GM23248 (cell line): ENCODE data around the gene KYAT1.

ENCODE experiments used
- EZH2 ChIP-seq: fragments of 200-600 bp; sonication (generic); IDR thresholded peaks from 2 replicates; pipeline ENCODE4 v1.6.1; 2018; ENCODE audit warnings: antibody characterized with exemption, mild to moderate bottlenecking; ENCODE audit not compliant: insufficient read depth, poor library complexity, severe bottlenecking
- EZH2phosphoT487 ChIP-seq: fragments of 200-600 bp; sonication (generic); IDR thresholded peaks from 2 replicates; pipeline ENCODE4 v1.6.1; 2018; ENCODE audit warnings: antibody characterized with exemption, moderate library complexity, mild to moderate bottlenecking, low read depth; ENCODE audit not compliant: insufficient read depth

DNA sequence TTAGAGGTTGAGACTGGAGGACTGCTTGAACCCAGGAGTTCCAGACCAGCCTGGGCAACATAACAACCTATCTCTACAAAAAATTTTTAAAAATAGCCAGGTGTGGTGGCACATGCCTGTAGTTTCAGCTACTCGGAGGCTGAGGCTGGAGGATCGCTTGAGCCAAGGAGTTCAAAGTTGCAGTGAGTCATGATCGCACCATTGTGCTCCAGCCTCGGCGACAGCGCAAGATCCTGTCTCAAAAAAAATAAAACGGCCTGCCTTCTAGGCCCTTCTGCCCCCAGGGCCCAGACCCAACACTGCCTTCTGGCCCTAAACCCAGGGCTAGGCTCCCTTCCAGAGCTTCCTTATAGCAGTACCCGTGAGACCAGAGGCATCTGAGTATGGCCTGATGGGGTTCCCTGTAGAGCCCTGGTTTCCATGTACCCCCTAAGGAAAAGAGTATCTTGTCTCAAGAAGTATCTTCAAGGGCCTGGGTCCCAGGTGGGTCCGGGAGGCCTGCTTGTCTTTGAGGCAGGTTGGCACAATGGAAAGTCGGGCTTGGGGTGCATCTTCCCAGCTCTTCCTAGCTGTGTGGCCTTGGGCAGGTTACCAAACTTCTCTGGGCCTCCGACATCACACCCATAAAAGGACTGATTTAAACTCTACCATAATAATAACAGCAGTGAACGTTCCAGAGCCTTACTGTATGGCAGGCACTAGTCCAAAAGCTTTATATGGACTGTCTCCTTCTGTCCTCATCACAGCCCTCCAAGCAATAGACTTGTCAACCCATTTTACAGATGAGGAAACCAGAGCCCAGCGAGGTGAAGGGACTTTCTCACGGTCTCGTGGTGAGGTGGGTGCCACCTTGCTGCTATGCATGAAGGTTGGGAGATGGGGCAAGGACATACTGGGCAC, 9.8 kb upstream of the KYAT1 start:
- no peak for TF ChIP-seq EZH2
- TF ChIP-seq EZH2phosphoT487: no peak
